ENCODE data around the gene DOCK9.
A peak's percentile ranks its signal among the peaks of the same experiment; 100 is the strongest.

DOCK9 gene

DNA sequence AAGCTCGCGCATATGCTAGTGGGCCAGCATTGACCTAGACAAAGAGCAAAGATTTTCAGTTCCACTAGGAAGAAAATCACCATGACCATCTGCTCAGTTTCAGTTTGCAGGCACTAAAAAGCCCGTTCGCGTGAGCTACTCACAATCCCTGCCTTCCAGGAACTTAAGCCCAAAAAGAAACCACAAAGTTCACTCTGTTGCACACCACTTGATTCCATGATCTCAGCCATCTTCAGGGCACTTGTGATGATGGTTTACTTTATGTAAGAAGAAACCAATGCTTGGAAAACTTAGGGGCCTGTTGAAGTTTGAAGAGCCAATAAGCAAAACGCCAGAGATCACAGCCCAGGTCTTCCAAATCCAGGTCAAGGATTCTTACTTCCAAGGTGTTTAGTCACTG lies 180.4 kb downstream of the DOCK9 start:
- Histone ChIP-seq H2BK120ac (ENCODE audit: low read depth, low read length) (no peak overlapping the region), H3K18ac (ENCODE audit: low read depth in 1 of 2, low read length in 2 of 2) (no peak overlapping the region), H3K9ac (ENCODE audit: low read length) (no peak overlapping the region), H2AFZ (ENCODE audit: low read depth, low read length) (no peak overlapping the region), H3K4me1 (ENCODE audit: control insufficient read depth, insufficient read depth, low read depth, low read length) (no peaks in the 10 kb centered on the region), H3K4me3 (ENCODE audit: insufficient read depth in 1 of 2, low read depth in 1 of 2, low read length in 2 of 2) (no peak overlapping the region), H3K27me3 (ENCODE audit: control insufficient read depth in 1 of 2, insufficient read depth in 1 of 2, low read length in 2 of 2) (no peaks in the 10 kb centered on the region), H4K8ac (ENCODE audit: low read length) (no peak overlapping the region), H2BK5ac (ENCODE audit: low read depth, low read length, poor library complexity, severe bottlenecking) (no peak overlapping the region), H3K9me3 (ENCODE audit: control insufficient read depth, low read length) (no peaks in the 10 kb centered on the region), H2BK12ac (ENCODE audit: low read length in 2 of 2) (no peak overlapping the region), H4K91ac (ENCODE audit: low read length) (no peak overlapping the region), H2BK15ac (ENCODE audit: low read depth, poor library complexity, severe bottlenecking) (no peak overlapping the region), H3K4ac (ENCODE audit: low read depth in 1 of 2, low read length in 2 of 2) (no peak overlapping the region), H2AK5ac (ENCODE audit: low read length, severe bottlenecking) (no peak overlapping the region), H3K14ac (ENCODE audit: low read length in 2 of 2) (no peak overlapping the region), H3K23ac (ENCODE audit: low read length in 2 of 2) (no peak overlapping the region), H3K36me3 (ENCODE audit: control insufficient read depth in 1 of 2, insufficient read depth in 2 of 2, low read depth in 1 of 2, low read length in 2 of 2) (peaks cover 23 to 58% of the 10 kb centered on the region in 2 experiments), H3K27ac (ENCODE audit: low read length, poor library complexity, severe bottlenecking) (no peak overlapping the region), H3K4me2 (ENCODE audit: low read length, poor library complexity, severe bottlenecking) (no peak overlapping the region), H3K79me1 (replicated peaks; ENCODE audit: low read length, poor library complexity, severe bottlenecking) (no peaks in the 10 kb centered on the region)
- WGBS = 98% methylated on average over 6 of the region's 6 CpGs
- DNase-seq = peak; percentile 14

DNA sequence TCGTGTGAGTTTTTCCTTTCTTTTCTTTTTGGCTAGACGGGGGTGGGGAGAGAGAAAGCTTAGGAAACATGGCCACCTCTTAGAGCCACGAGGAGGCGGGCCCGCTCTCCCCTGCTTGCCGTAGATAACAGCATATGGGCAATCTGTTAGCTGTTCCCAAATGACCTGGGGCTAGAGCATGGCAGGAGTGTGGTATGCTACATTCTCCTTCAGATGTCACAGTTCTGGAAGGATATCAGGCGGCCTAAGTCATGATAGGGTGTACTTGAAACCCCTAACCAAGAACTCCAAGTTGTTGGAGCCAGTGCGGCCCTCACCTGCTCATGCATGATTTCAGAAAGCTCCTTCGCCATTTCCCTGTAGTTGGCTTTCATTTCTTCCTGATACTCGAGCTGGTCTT lies 181.1 kb downstream of the DOCK9 start:
- Histone ChIP-seq H3K9ac (ENCODE audit: low read length) (no peak overlapping the region), H3K27me3 (ENCODE audit: control insufficient read depth in 1 of 2, insufficient read depth in 1 of 2, low read length in 2 of 2) (no peaks in the 10 kb centered on the region), H2BK120ac (ENCODE audit: low read depth, low read length) (no peak overlapping the region), H2AFZ (ENCODE audit: low read depth, low read length) (no peak overlapping the region), H3K14ac (ENCODE audit: low read length in 2 of 2) (no peak overlapping the region), H3K4me1 (ENCODE audit: control insufficient read depth, insufficient read depth, low read depth, low read length) (no peaks in the 10 kb centered on the region), H3K23ac (ENCODE audit: low read length in 2 of 2) (no peak overlapping the region), H2BK12ac (ENCODE audit: low read length in 2 of 2) (no peak overlapping the region), H3K27ac (ENCODE audit: low read length, poor library complexity, severe bottlenecking) (no peak overlapping the region), H2AK5ac (ENCODE audit: low read length, severe bottlenecking) (no peak overlapping the region), H3K4ac (ENCODE audit: low read depth in 1 of 2, low read length in 2 of 2) (no peak overlapping the region), H3K9me3 (ENCODE audit: control insufficient read depth, low read length) (no peaks in the 10 kb centered on the region), H3K18ac (ENCODE audit: low read depth in 1 of 2, low read length in 2 of 2) (no peak overlapping the region), H4K8ac (ENCODE audit: low read length) (no peak overlapping the region), H3K4me2 (ENCODE audit: low read length, poor library complexity, severe bottlenecking) (no peak overlapping the region), H2BK15ac (ENCODE audit: low read depth, poor library complexity, severe bottlenecking) (no peak overlapping the region), H4K91ac (ENCODE audit: low read length) (no peak overlapping the region), H3K4me3 (ENCODE audit: insufficient read depth in 1 of 2, low read depth in 1 of 2, low read length in 2 of 2) (no peak overlapping the region), H3K36me3 (ENCODE audit: control insufficient read depth in 1 of 2, insufficient read depth in 2 of 2, low read depth in 1 of 2, low read length in 2 of 2) (peaks cover 23 to 53% of the 10 kb centered on the region in 2 experiments), H3K79me1 (replicated peaks; ENCODE audit: low read length, poor library complexity, severe bottlenecking) (no peaks in the 10 kb centered on the region), H2BK5ac (ENCODE audit: low read depth, low read length, poor library complexity, severe bottlenecking) (no peak overlapping the region)
- no peak for DNase-seq
- WGBS = 93% methylated on average over 9 of the region's 10 CpGs

DNA sequence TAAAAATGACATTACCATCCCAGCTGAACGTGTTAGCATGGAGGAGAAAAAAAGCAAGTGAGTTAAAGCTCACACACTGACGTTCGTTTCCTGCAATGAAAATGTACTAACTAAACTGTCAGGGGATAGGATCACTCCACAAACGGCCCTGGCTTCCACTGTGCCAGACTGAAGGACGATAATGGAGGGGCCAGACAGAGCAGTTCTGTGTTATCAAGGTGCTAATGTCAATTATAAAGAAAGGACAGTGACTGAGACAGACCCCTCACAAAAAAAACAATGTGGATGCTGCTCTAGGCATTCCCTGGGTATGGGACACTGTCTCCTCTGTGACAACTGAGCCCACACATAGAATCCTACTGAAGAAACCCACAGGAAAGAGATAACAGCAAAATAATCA lies 181.7 kb downstream of the DOCK9 start:
- Histone ChIP-seq H3K79me1 (replicated peaks; ENCODE audit: low read length, poor library complexity, severe bottlenecking) (no peaks in the 10 kb centered on the region), H4K91ac (ENCODE audit: low read length) (no peak overlapping the region), H3K4ac (ENCODE audit: low read depth in 1 of 2, low read length in 2 of 2) (no peak overlapping the region), H3K4me3 (ENCODE audit: insufficient read depth in 1 of 2, low read depth in 1 of 2, low read length in 2 of 2) (no peak overlapping the region), H3K9me3 (ENCODE audit: control insufficient read depth, low read length) (no peaks in the 10 kb centered on the region), H3K4me2 (ENCODE audit: low read length, poor library complexity, severe bottlenecking) (no peak overlapping the region), H2AFZ (ENCODE audit: low read depth, low read length) (no peak overlapping the region), H2AK5ac (ENCODE audit: low read length, severe bottlenecking) (no peak overlapping the region), H2BK12ac (ENCODE audit: low read length in 2 of 2) (no peak overlapping the region), H4K8ac (ENCODE audit: low read length) (no peak overlapping the region), H3K23ac (ENCODE audit: low read length in 2 of 2) (no peak overlapping the region), H2BK120ac (ENCODE audit: low read depth, low read length) (no peak overlapping the region), H2BK5ac (ENCODE audit: low read depth, low read length, poor library complexity, severe bottlenecking) (no peak overlapping the region), H2BK15ac (ENCODE audit: low read depth, poor library complexity, severe bottlenecking) (no peak overlapping the region), H3K9ac (ENCODE audit: low read length) (no peak overlapping the region), H3K36me3 (ENCODE audit: control insufficient read depth in 1 of 2, insufficient read depth in 2 of 2, low read depth in 1 of 2, low read length in 2 of 2) (peaks cover 23 to 50% of the 10 kb centered on the region in 2 experiments), H3K27me3 (ENCODE audit: control insufficient read depth in 1 of 2, insufficient read depth in 1 of 2, low read length in 2 of 2) (no peaks in the 10 kb centered on the region), H3K4me1 (ENCODE audit: control insufficient read depth, insufficient read depth, low read depth, low read length) (no peaks in the 10 kb centered on the region), H3K18ac (ENCODE audit: low read depth in 1 of 2, low read length in 2 of 2) (no peak overlapping the region), H3K27ac (ENCODE audit: low read length, poor library complexity, severe bottlenecking) (no peak overlapping the region), H3K14ac (ENCODE audit: low read length in 2 of 2) (no peak overlapping the region)
- WGBS = 80% methylated on average over 5 of the region's 5 CpGs
- DNase-seq = no peak

DNA sequence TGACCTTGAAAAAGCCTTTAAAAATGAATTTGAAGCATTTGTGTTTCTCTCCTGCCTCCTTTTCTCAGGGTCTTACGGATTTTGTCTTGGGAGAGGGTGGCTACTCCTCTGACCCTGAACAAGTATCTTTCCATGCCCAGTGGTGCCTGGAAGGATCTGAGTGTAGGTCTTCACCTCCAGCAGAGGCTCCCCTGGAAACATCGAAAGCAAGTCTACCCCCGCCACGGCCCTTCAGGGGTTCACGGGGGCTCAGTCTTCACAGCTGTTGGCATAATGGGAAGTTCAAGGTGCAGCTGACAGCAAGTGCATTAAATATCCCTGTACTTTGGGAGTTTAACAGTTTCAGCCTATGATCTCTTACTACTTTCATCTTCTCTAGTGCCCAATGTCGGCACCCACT lies 182.6 kb downstream of the DOCK9 start:
- no peak for DNase-seq
- Histone ChIP-seq H3K23ac (ENCODE audit: low read length in 2 of 2) (no peak overlapping the region), H2BK15ac (ENCODE audit: low read depth, poor library complexity, severe bottlenecking) (no peak overlapping the region), H3K4me3 (ENCODE audit: insufficient read depth in 1 of 2, low read depth in 1 of 2, low read length in 2 of 2) (no peak overlapping the region), H2AK5ac (ENCODE audit: low read length, severe bottlenecking) (no peak overlapping the region), H2BK12ac (ENCODE audit: low read length in 2 of 2) (no peak overlapping the region), H3K9me3 (ENCODE audit: control insufficient read depth, low read length) (no peaks in the 10 kb centered on the region), H3K18ac (ENCODE audit: low read depth in 1 of 2, low read length in 2 of 2) (no peak overlapping the region), H3K79me1 (replicated peaks; ENCODE audit: low read length, poor library complexity, severe bottlenecking) (no peaks in the 10 kb centered on the region), H3K27ac (ENCODE audit: low read length, poor library complexity, severe bottlenecking) (no peak overlapping the region), H3K4ac (ENCODE audit: low read depth in 1 of 2, low read length in 2 of 2) (no peak overlapping the region), H2BK120ac (ENCODE audit: low read depth, low read length) (no peak overlapping the region), H3K4me2 (ENCODE audit: low read length, poor library complexity, severe bottlenecking) (no peak overlapping the region), H3K9ac (ENCODE audit: low read length) (no peak overlapping the region), H3K14ac (ENCODE audit: low read length in 2 of 2) (no peak overlapping the region), H4K8ac (ENCODE audit: low read length) (no peak overlapping the region), H2AFZ (ENCODE audit: low read depth, low read length) (no peak overlapping the region), H3K36me3 (ENCODE audit: control insufficient read depth in 1 of 2, insufficient read depth in 2 of 2, low read depth in 1 of 2, low read length in 2 of 2) (peaks cover 23 to 49% of the 10 kb centered on the region in 2 experiments), H3K4me1 (ENCODE audit: control insufficient read depth, insufficient read depth, low read depth, low read length) (no peaks in the 10 kb centered on the region), H3K27me3 (ENCODE audit: control insufficient read depth in 1 of 2, insufficient read depth in 1 of 2, low read length in 2 of 2) (no peaks in the 10 kb centered on the region), H2BK5ac (ENCODE audit: low read depth, low read length, poor library complexity, severe bottlenecking) (no peak overlapping the region), H4K91ac (ENCODE audit: low read length) (no peak overlapping the region)
- WGBS = 97% methylated on average over 6 of the region's 6 CpGs

Measured in mesenchymal stem cell (in vitro differentiated cells and primary cell).